GM23338 (cell line): ENCODE measurements around the gene SLC26A11. TPM values are rescaled to one million over a fixed set of nuclear protein-coding genes. Genes with fewer than 3 reads are reported as not detected.

ENCODE experiments used
- ATAC-seq: fragments of 200-7000 bp; cut with Tn5 transposase; 3 replicates; pipeline ENCODE4 v1.9.1; 2020
- DNase-seq: peaks from one replicate; pipeline ENCODE4 v3.0.0-alpha.2; 2015; ENCODE audit warnings: low spot score
- H2AFZ ChIP-seq: fragments of 200-600 bp; sonication (generic); 2 replicates; pipeline ENCODE4 v1.8.0; 2016; ENCODE audit warnings: antibody characterized with exemption, mild to moderate bottlenecking, moderate library complexity
- H3F3A ChIP-seq: fragments of 200-600 bp; sonication (generic); replicated peaks from 2 replicates; pipeline ENCODE4 v1.8.0; 2017; ENCODE audit warnings: antibody characterized with exemption, mixed run types, low read depth
- H3K27ac ChIP-seq: fragments of 200-600 bp; sonication (generic); 2 replicates; pipeline ENCODE4 v1.6.1; 2016; ENCODE audit warnings: low read depth
- H3K27me3 ChIP-seq: fragments of 200-600 bp; sonication (generic); 2 replicates; pipeline ENCODE4 v1.8.0; 2016; ENCODE audit warnings: mild to moderate bottlenecking, mixed run types, moderate library complexity; ENCODE audit not compliant: insufficient read depth
- H3K36me3 ChIP-seq: fragments of 200-600 bp; sonication (generic); 2 replicates; pipeline ENCODE4 v1.8.0; 2016; ENCODE audit warnings: mild to moderate bottlenecking; ENCODE audit not compliant: insufficient read depth
- H3K4me1 ChIP-seq: fragments of 200-600 bp; sonication (generic); 2 replicates; pipeline ENCODE4 v1.8.0; 2016; ENCODE audit warnings: mild to moderate bottlenecking, moderate library complexity; ENCODE audit not compliant: insufficient read depth
- H3K4me2 ChIP-seq: fragments of 200-600 bp; sonication (generic); 2 replicates; pipeline ENCODE4 v1.7.1; 2017; ENCODE audit warnings: mixed run types
- H3K4me3 ChIP-seq: fragments of 200-600 bp; sonication (generic); 2 replicates; pipeline ENCODE4 v1.6.1; 2016; ENCODE audit warnings: mixed run types
- H3K79me2 ChIP-seq: fragments of 200-600 bp; sonication (generic); replicated peaks from 2 replicates; pipeline ENCODE4 v1.8.0; 2017; ENCODE audit warnings: mild to moderate bottlenecking; ENCODE audit not compliant: insufficient read depth
- H3K9me2 ChIP-seq: fragments of 200-600 bp; sonication (generic); 2 replicates; pipeline ENCODE4 v1.8.0; 2017; ENCODE audit not compliant: insufficient read depth
- H4K20me1 ChIP-seq: fragments of 200-600 bp; sonication (generic); replicated peaks from 2 replicates; pipeline ENCODE4 v1.8.0; 2017; ENCODE audit warnings: mild to moderate bottlenecking; ENCODE audit not compliant: insufficient read depth
- H3K27ac Mint-ChIP-seq: 2 replicates; pipeline ENCODE4 v1.8.0; 2020; ENCODE audit warnings: inconsistent platforms, mild to moderate bottlenecking, moderate library complexity, mixed read lengths
- H3K27me3 Mint-ChIP-seq: 3 replicates; pipeline ENCODE4 v1.8.0; 2022; ENCODE audit warnings: low read depth, mild to moderate bottlenecking, moderate library complexity, mixed read lengths, inconsistent platforms; ENCODE audit not compliant: insufficient read depth, poor library complexity
- H3K36me3 Mint-ChIP-seq: 3 replicates; pipeline ENCODE4 v1.8.0; 2021; ENCODE audit warnings: low read depth, mild to moderate bottlenecking, inconsistent platforms, moderate library complexity, mixed read lengths
- H3K4me1 Mint-ChIP-seq: 3 replicates; pipeline ENCODE4 v1.8.0; 2020; ENCODE audit warnings: mild to moderate bottlenecking, inconsistent platforms, mixed read lengths
- H3K4me3 Mint-ChIP-seq: 3 replicates; pipeline ENCODE4 v1.8.0; 2021; ENCODE audit warnings: moderate library complexity, mild to moderate bottlenecking, inconsistent platforms, mixed read lengths
- H3K9me3 Mint-ChIP-seq: 3 replicates; pipeline ENCODE4 v1.8.0; 2020; ENCODE audit warnings: moderate library complexity, mild to moderate bottlenecking, inconsistent platforms, mixed read lengths
- EZH2 ChIP-seq: fragments of 200-600 bp; sonication (generic); IDR thresholded peaks from one replicate; pipeline ENCODE4 v1.8.0; 2017; ENCODE audit warnings: antibody characterized with exemption, mild to moderate bottlenecking, low read depth; ENCODE audit not compliant: unreplicated experiment
- NANOG ChIP-seq: IDR thresholded peaks from 2 replicates; pipeline ENCODE4 v1.6.1; 2016; ENCODE audit warnings: antibody characterized with exemption, borderline replicate concordance
- REST ChIP-seq: IDR thresholded peaks from one replicate; pipeline ENCODE4 v1.6.1; 2018; ENCODE audit warnings: antibody characterized with exemption; ENCODE audit not compliant: unreplicated experiment
- ZNF114 ChIP-seq: fragments of 250-450 bp; sonication (Bioruptor Pico); IDR thresholded peaks from 2 replicates; pipeline ENCODE4 v1.5.0; 2020; ENCODE audit warnings: mild to moderate bottlenecking, moderate library complexity
- ZNF331 ChIP-seq: fragments of 250-450 bp; sonication (Bioruptor Pico); IDR thresholded peaks from 2 replicates; pipeline ENCODE4 v1.5.0; 2020; ENCODE audit warnings: low read depth, mild to moderate bottlenecking, moderate library complexity
- polyA plus RNA-seq: library from polyadenylated mRNA; unstranded; fragments of >200 nt; fragmentation: Nextera tagmentation; extraction: Ambion mirVana; gene quantifications from 2 replicates; pipeline ENCODE4 v1.2.1, GENCODE V29; 2016
- total RNA-seq: library from RNA; depleted of rRNA; stranded (reverse); fragments of >200 nt; shearing (Covaris generic); gene quantifications from 2 replicates; pipeline ENCODE4 v1.2.3, GENCODE V29; 2014
- TF ChIP-seq, protein P1 (sequence below), 2 experiments: fragments of 200-600 bp in 1 of 2; sonication (generic) in 1 of 2; conservative IDR thresholded peaks; 2 replicates each; pipeline versions ENCODE4 v1.5.1 to v1.6.1; 2016 to 2017; ENCODE audit warnings: antibody characterized with exemption in 2 of 2, low read depth in 2 of 2, mild to moderate bottlenecking in 2 of 2, moderate library complexity in 1 of 2
- TF ChIP-seq, protein P2 (sequence below): fragments of 250-450 bp; sonication (Bioruptor Pico); IDR thresholded peaks from 2 replicates; pipeline ENCODE4 v1.5.0; 2020; ENCODE audit warnings: mild to moderate bottlenecking, moderate library complexity

The SLC26A11 gene
- total and polyA plus RNA-seq, 2 experiments from 2014 or later, result 10.9 to 23.0 TPM

DNA sequence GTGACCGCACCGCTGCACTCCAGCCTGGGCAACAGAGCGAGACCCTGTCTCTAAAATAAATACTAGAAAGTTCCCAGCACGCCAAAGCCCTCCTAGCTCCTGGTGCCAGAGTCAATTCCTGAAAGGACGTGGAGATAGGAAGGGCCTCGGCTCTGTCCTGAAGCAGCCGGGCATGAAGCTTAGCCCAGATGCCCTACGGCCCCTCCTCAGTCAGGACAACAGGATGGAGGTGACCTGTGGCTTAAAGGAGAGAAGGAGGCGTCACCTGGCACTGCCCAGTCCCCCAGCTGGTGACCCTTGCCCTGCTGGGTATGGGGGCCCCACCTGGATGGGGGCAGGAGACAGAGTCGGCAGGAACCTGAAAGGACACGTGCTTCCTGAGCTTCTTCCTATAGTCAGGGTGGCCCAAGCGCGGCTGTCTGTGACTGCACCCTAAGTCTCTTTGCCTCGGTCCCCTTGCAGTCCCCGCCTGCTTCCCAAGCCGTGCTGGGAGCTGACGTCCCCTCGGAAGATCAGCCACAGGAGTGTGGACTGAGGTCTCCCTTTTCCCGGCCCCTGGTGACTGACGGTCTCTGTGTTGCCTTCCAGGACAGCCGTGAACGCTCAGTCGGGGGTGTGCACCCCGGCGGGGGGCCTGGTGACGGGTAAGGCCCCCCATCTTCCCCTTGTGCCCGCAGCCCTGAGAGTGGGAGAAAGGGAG is 25.5 kb downstream of the SLC26A11 start (continued):
- no peak for TF ChIP-seq REST

GRCh38 chr17:80246266-80246681 is 26.0 kb downstream of the SLC26A11 start:
- H3K4me1 ChIP-seq, result no peaks in the 10 kb centered on the region
- Mint-ChIP-seq H3K36me3 (peaks cover 19% of the 10 kb centered on the region; the same call in 2 of the 3 replicates), H3K4me3 (no peak overlapping the region), H3K27ac (no peak overlapping the region), H3K4me1 (no peaks in the 10 kb centered on the region; the same call in 2 of the 3 replicates), H3K27me3 (peaks cover 11% of the 10 kb centered on the region), H3K9me3 (no peaks in the 10 kb centered on the region)
- H3K9me2 ChIP-seq, result no peaks in the 10 kb centered on the region
- ATAC-seq, result no peak
- H3K4me2 ChIP-seq, result no peak overlapping the region
- H2AFZ ChIP-seq, result no peak overlapping the region
- no peak overlapping the region for H3K27ac ChIP-seq
- no peaks in the 10 kb centered on the region for H3K27me3 ChIP-seq
- DNase-seq, result no peak
- peaks cover 3% of the 10 kb centered on the region; the same call in 1 of the 2 replicates for H4K20me1 ChIP-seq
- H3K79me2 ChIP-seq, result no peaks in the 10 kb centered on the region
- no peaks in the 10 kb centered on the region; the same call in 1 of the 2 replicates for H3K36me3 ChIP-seq
- no peaks in the 10 kb centered on the region for H3F3A ChIP-seq
- H3K4me3 ChIP-seq, result no peak overlapping the region
- no peak for TF ChIP-seq REST
- TF ChIP-seq, protein P1, sequence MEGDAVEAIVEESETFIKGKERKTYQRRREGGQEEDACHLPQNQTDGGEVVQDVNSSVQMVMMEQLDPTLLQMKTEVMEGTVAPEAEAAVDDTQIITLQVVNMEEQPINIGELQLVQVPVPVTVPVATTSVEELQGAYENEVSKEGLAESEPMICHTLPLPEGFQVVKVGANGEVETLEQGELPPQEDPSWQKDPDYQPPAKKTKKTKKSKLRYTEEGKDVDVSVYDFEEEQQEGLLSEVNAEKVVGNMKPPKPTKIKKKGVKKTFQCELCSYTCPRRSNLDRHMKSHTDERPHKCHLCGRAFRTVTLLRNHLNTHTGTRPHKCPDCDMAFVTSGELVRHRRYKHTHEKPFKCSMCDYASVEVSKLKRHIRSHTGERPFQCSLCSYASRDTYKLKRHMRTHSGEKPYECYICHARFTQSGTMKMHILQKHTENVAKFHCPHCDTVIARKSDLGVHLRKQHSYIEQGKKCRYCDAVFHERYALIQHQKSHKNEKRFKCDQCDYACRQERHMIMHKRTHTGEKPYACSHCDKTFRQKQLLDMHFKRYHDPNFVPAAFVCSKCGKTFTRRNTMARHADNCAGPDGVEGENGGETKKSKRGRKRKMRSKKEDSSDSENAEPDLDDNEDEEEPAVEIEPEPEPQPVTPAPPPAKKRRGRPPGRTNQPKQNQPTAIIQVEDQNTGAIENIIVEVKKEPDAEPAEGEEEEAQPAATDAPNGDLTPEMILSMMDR (conservative IDR thresholded peaks at IDR 0.05; ENCODE audit: low read depth in 2 of 2), result no peak
- TF ChIP-seq NANOG, result no peak
- no peak for TF ChIP-seq EZH2
- TF ChIP-seq ZNF114 (CRISPR knock-in tag), result no peak
- TF ChIP-seq ZNF331, result no peak
- TF ChIP-seq, protein P2, sequence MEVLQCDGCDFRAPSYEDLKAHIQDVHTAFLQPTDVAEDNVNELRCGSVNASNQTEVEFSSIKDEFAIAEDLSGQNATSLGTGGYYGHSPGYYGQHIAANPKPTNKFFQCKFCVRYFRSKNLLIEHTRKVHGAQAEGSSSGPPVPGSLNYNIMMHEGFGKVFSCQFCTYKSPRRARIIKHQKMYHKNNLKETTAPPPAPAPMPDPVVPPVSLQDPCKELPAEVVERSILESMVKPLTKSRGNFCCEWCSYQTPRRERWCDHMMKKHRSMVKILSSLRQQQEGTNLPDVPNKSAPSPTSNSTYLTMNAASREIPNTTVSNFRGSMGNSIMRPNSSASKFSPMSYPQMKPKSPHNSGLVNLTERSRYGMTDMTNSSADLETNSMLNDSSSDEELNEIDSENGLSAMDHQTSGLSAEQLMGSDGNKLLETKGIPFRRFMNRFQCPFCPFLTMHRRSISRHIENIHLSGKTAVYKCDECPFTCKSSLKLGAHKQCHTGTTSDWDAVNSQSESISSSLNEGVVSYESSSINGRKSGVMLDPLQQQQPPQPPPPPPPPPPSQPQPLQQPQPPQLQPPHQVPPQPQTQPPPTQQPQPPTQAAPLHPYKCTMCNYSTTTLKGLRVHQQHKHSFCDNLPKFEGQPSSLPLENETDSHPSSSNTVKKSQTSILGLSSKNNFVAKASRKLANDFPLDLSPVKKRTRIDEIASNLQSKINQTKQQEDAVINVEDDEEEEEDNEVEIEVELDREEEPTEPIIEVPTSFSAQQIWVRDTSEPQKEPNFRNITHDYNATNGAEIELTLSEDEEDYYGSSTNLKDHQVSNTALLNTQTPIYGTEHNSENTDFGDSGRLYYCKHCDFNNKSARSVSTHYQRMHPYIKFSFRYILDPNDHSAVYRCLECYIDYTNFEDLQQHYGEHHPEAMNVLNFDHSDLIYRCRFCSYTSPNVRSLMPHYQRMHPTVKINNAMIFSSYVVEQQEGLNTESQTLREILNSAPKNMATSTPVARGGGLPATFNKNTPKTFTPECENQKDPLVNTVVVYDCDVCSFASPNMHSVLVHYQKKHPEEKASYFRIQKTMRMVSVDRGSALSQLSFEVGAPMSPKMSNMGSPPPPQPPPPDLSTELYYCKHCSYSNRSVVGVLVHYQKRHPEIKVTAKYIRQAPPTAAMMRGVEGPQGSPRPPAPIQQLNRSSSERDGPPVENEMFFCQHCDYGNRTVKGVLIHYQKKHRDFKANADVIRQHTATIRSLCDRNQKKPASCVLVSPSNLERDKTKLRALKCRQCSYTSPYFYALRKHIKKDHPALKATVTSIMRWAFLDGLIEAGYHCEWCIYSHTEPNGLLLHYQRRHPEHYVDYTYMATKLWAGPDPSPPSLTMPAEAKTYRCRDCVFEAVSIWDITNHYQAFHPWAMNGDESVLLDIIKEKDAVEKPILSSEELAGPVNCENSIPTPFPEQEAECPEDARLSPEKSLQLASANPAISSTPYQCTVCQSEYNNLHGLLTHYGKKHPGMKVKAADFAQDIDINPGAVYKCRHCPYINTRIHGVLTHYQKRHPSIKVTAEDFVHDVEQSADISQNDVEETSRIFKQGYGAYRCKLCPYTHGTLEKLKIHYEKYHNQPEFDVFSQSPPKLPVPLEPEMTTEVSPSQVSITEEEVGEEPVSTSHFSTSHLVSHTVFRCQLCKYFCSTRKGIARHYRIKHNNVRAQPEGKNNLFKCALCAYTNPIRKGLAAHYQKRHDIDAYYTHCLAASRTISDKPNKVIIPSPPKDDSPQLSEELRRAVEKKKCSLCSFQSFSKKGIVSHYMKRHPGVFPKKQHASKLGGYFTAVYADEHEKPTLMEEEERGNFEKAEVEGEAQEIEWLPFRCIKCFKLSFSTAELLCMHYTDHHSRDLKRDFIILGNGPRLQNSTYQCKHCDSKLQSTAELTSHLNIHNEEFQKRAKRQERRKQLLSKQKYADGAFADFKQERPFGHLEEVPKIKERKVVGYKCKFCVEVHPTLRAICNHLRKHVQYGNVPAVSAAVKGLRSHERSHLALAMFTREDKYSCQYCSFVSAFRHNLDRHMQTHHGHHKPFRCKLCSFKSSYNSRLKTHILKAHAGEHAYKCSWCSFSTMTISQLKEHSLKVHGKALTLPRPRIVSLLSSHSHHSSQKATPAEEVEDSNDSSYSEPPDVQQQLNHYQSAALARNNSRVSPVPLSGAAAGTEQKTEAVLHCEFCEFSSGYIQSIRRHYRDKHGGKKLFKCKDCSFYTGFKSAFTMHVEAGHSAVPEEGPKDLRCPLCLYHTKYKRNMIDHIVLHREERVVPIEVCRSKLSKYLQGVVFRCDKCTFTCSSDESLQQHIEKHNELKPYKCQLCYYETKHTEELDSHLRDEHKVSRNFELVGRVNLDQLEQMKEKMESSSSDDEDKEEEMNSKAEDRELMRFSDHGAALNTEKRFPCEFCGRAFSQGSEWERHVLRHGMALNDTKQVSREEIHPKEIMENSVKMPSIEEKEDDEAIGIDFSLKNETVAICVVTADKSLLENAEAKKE, result no peak
